Cardiac fibroblast (primary cell): ENCODE data around the gene GSC.

Experiments
- DNase-seq, 2 donors: peaks; one replicate each; pipeline versions ENCODE4 v3.0.0 to v3.0.0-alpha.2; 2010; ENCODE audit warnings: low read depth in 2 of 2
- H3K4me3 ChIP-seq, 2 donors: replicated peaks in 1 of 2; 1 replicate in 1 of 2; 2 replicates in 1 of 2; pipeline ENCODE4 v1.5.1; 2011; ENCODE audit warnings: low read depth in 2 of 2, low read length in 2 of 2, mild to moderate bottlenecking in 2 of 2, moderate library complexity in 1 of 2
- TF ChIP-seq, protein P1 (sequence below): IDR thresholded peaks from one replicate; pipeline ENCODE4 v1.5.1; 2011; ENCODE audit warnings: low read depth, mild to moderate bottlenecking, low read length, inconsistent platforms

GSC gene

DNA sequence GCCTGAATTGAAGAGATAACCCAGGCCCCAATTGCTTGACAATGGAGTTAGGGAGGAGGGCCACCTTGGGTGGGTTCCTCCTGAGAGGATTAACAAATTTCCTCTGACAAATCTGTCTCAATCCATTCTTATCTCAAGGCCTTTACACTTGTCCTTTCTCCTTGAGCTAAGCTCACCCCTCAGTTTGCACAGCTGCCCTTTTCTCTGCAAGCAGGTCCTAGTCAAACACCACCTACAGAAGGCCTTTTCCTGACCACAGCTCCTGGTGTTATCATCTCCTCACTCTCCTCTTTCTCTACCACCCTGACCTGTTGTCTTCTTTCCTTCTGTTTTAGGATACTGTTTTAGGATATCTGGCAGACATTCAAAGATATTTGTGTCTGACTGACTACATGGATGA, 26.4 kb upstream of the GSC start:
- TF ChIP-seq, protein P1, sequence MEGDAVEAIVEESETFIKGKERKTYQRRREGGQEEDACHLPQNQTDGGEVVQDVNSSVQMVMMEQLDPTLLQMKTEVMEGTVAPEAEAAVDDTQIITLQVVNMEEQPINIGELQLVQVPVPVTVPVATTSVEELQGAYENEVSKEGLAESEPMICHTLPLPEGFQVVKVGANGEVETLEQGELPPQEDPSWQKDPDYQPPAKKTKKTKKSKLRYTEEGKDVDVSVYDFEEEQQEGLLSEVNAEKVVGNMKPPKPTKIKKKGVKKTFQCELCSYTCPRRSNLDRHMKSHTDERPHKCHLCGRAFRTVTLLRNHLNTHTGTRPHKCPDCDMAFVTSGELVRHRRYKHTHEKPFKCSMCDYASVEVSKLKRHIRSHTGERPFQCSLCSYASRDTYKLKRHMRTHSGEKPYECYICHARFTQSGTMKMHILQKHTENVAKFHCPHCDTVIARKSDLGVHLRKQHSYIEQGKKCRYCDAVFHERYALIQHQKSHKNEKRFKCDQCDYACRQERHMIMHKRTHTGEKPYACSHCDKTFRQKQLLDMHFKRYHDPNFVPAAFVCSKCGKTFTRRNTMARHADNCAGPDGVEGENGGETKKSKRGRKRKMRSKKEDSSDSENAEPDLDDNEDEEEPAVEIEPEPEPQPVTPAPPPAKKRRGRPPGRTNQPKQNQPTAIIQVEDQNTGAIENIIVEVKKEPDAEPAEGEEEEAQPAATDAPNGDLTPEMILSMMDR, result no peak
- H3K4me3 ChIP-seq, result no peak overlapping the region
- DNase-seq, result no peak

DNA sequence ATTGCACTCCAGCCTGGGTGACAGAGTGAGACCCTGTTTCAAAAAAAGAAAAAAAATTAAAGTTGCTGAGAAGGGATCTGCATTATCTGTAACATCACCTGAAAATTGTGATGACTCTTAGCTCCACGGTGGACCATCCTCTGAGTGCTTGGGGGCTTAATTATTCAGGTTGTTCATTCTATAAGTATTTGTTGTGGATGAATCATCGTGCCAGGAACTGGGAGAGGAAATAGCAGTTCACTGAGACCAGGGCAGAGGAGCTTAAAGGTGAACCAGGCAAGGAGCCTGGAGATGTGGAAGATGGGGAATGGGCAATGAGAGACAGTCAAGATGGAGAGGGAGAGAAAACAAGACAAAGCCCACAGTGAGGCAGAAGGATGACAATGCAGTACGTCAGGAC, 25.5 kb upstream of the GSC start:
- no peak overlapping the region for H3K4me3 ChIP-seq
- no peak for DNase-seq
- TF ChIP-seq, protein P1, result no peak

DNA sequence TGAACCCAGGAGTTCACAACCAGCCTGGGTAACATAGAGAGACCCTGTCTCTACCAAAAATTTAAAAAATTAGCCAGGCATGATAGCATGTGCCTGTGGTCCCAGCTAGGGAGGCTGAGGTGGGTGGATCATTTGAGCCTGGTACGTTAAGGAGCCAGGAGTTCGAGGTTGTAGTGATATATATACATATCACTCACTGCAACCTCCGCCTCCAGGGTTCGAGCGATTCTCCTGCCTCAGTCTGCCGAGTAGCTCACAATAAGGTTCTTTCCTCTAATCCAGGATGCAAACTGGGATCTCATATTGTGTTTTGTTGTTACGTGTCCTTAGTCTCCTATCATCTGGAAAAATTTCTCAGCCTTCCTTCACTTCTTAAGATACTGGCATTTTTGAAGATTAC, 24.0 kb upstream of the GSC start:
- TF ChIP-seq, protein P1, result no peak
- DNase-seq, result no peak

DNA sequence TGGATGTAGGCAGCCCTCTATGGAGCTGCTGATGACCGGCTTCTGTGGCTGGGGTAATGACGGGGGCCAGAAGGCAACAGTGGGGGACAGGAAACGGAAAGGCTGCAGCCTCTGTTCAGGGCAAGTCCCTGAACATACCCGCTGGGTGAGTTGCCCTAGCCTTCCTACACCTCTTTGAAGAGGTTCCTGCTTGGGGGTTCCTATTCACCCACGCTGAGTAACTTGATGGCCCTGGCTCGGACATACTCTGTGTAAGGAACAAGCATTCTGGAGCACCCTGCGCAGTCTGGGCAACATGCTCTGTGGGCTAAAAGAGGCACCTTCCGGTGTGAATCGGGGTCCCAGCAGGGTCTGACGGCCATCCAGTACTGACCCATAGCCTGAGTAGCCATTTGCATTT, 17.7 kb upstream of the GSC start:
- DNase-seq, result no peak
- no peak overlapping the region for H3K4me3 ChIP-seq
- TF ChIP-seq, protein P1, result no peak

More for the DNA sequence above, 24.0 kb upstream of the GSC start:
- no peak overlapping the region for H3K4me3 ChIP-seq

DNA sequence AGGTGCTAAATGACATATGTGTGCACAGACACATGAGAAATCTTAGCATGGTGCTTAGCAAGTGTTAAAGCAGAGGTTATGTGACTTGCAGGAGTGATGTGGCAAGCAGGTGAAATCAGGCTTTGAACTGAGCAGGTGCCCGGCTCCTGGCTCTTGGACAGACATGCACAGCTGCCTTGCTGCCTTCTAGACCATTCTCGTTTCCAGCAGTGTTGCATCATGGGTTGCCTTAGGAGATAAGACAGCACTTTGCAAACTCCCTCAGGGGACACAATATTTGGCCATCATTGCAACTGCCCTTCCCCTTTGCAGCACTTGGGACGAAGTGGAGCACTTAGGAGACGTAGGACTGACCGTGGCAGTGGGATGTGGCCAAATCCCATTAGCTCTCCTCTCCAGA, 17.2 kb upstream of the GSC start:
- no peak overlapping the region for H3K4me3 ChIP-seq
- TF ChIP-seq, protein P1, result no peak
- DNase-seq, result no peak

DNA sequence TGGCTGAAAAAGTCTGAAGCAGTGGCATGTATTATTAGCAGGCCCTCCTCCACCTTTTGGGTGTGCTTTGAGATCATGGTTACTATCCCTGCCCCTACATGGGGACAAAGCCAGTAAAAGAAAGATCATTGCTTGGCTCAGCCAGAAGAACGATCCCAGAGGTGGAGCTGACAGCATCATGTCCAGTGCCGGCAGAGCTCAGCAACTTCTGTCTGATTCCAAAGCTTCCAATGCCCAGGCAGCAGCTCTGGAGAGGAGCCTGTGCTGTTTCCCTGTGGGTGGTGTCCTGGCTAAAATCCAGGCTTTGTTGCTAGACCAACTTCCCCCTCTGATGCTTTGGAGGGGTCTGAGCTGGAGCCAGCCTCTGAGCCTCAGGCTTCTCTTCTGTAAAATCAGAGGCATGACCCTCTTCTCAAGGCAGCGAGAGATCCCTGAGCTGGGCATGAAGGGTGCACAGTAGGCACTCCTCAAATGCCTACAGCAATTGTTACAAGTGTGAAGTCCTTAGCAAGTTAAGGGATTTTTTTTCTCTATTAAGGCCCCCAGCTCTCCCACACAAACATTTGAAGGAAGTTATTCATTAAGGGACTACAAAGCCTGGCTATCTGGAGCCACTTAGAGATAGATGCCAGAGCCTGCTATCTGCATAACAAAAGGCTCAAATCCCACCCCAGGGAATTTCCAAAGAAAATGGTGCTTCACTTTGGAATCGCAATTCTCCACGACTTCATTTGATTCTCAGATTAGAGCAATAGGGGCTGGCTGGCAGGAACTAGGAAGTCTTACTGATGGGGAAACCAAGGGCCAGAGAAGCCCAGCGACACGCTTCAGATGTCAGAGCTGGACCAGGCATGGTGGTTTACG, 10.9 kb upstream of the GSC start:
- DNase-seq, result no peak
- TF ChIP-seq, protein P1, result no peak
- H3K4me3 ChIP-seq, result no peak overlapping the region
